AG09309 (cell line): ENCODE results near the gene FAM13B.
A peak's percentile ranks its signal among the peaks of the same experiment; 100 is the strongest.
"Not testable (repeated sequence)": the region's sequence is repeated elsewhere in the genome, so short reads cannot be mapped to it uniquely, and the experiment has no call there.

ENCODE experiments used
- DNase-seq: peaks from one replicate; pipeline ENCODE4 v3.0.0-alpha.2; 2010; ENCODE audit warnings: low read depth
- H3K4me3 ChIP-seq: 2 replicates; pipeline ENCODE4 v1.5.1; 2011; ENCODE audit warnings: mild to moderate bottlenecking, low read depth, low read length, moderate library complexity; ENCODE audit not compliant: control insufficient read depth
- CTCF ChIP-seq: IDR thresholded peaks from 2 replicates; pipeline ENCODE4 v1.5.1; 2011; ENCODE audit warnings: mild to moderate bottlenecking, low read depth, low read length, inconsistent platforms; ENCODE audit not compliant: insufficient read depth, control insufficient read depth; ENCODE audit errors: missing control alignments

The FAM13B gene

GRCh38 chr5:137975208-137975607, 57.7 kb downstream of the FAM13B start:
- no peak for TF ChIP-seq CTCF
- DNase-seq, result no peak

GRCh38 chr5:137970384-137970783, 62.5 kb downstream of the FAM13B start:
- H3K4me3 ChIP-seq, DNase-seq: not testable (repeated sequence)

More at GRCh38 chr5:137975208-137975607, 57.7 kb downstream of the FAM13B start:
- no peak overlapping the region for H3K4me3 ChIP-seq

GRCh38 chr5:137960819-137961218, 72.1 kb downstream of the FAM13B start:
- H3K4me3 ChIP-seq, result no peak overlapping the region
- no peak for TF ChIP-seq CTCF
- no peak for DNase-seq

- no peak for DNase-seq
- TF ChIP-seq CTCF, result no peak
Measured at GRCh38 chr5:137960141-137960540, 72.7 kb downstream of the FAM13B start.

GRCh38 chr5:137959488-137959887, 73.4 kb downstream of the FAM13B start:
- no peak for DNase-seq
- TF ChIP-seq CTCF, result no peak
- H3K4me3 ChIP-seq, result no peak overlapping the region

More at GRCh38 chr5:137960141-137960540, 72.7 kb downstream of the FAM13B start:
- H3K4me3 ChIP-seq, result no peak overlapping the region

- no peak for DNase-seq
- no peak for TF ChIP-seq CTCF
- H3K4me3 ChIP-seq, result no peak overlapping the region
Measured at GRCh38 chr5:137957948-137958347, 74.9 kb downstream of the FAM13B start.

GRCh38 chr5:137954131-137954879, 78.6 kb downstream of the FAM13B start:
- peak; percentile 68 for DNase-seq
- no peak for TF ChIP-seq CTCF
- no peak overlapping the region for H3K4me3 ChIP-seq
